GM23338 (cell line): ENCODE results near the gene PSMD13. TPM values are rescaled to one million over a fixed set of nuclear protein-coding genes. Genes with fewer than 3 reads are reported as not detected.
A peak's percentile ranks its signal among the peaks of the same experiment; 100 is the strongest.

Source experiments
- ATAC-seq: fragments of 200-7000 bp; cut with Tn5 transposase; 3 replicates; pipeline ENCODE4 v1.9.1; 2020
- DNase-seq: peaks from one replicate; pipeline ENCODE4 v3.0.0-alpha.2; 2015; ENCODE audit warnings: low spot score
- H2AFZ ChIP-seq: fragments of 200-600 bp; sonication (generic); 2 replicates; pipeline ENCODE4 v1.8.0; 2016; ENCODE audit warnings: antibody characterized with exemption, mild to moderate bottlenecking, moderate library complexity
- H3F3A ChIP-seq: fragments of 200-600 bp; sonication (generic); replicated peaks from 2 replicates; pipeline ENCODE4 v1.8.0; 2017; ENCODE audit warnings: antibody characterized with exemption, mixed run types, low read depth
- H3K27ac ChIP-seq: fragments of 200-600 bp; sonication (generic); 2 replicates; pipeline ENCODE4 v1.6.1; 2016; ENCODE audit warnings: low read depth
- H3K27me3 ChIP-seq: fragments of 200-600 bp; sonication (generic); 2 replicates; pipeline ENCODE4 v1.8.0; 2016; ENCODE audit warnings: mild to moderate bottlenecking, mixed run types, moderate library complexity; ENCODE audit not compliant: insufficient read depth
- H3K36me3 ChIP-seq: fragments of 200-600 bp; sonication (generic); 2 replicates; pipeline ENCODE4 v1.8.0; 2016; ENCODE audit warnings: mild to moderate bottlenecking; ENCODE audit not compliant: insufficient read depth
- H3K4me1 ChIP-seq: fragments of 200-600 bp; sonication (generic); 2 replicates; pipeline ENCODE4 v1.8.0; 2016; ENCODE audit warnings: mild to moderate bottlenecking, moderate library complexity; ENCODE audit not compliant: insufficient read depth
- H3K4me2 ChIP-seq: fragments of 200-600 bp; sonication (generic); 2 replicates; pipeline ENCODE4 v1.7.1; 2017; ENCODE audit warnings: mixed run types
- H3K4me3 ChIP-seq: fragments of 200-600 bp; sonication (generic); 2 replicates; pipeline ENCODE4 v1.6.1; 2016; ENCODE audit warnings: mixed run types
- H3K79me2 ChIP-seq: fragments of 200-600 bp; sonication (generic); replicated peaks from 2 replicates; pipeline ENCODE4 v1.8.0; 2017; ENCODE audit warnings: mild to moderate bottlenecking; ENCODE audit not compliant: insufficient read depth
- H3K9me2 ChIP-seq: fragments of 200-600 bp; sonication (generic); 2 replicates; pipeline ENCODE4 v1.8.0; 2017; ENCODE audit not compliant: insufficient read depth
- H4K20me1 ChIP-seq: fragments of 200-600 bp; sonication (generic); replicated peaks from 2 replicates; pipeline ENCODE4 v1.8.0; 2017; ENCODE audit warnings: mild to moderate bottlenecking; ENCODE audit not compliant: insufficient read depth
- H3K27ac Mint-ChIP-seq: 2 replicates; pipeline ENCODE4 v1.8.0; 2020; ENCODE audit warnings: inconsistent platforms, mild to moderate bottlenecking, moderate library complexity, mixed read lengths
- H3K27me3 Mint-ChIP-seq: 3 replicates; pipeline ENCODE4 v1.8.0; 2022; ENCODE audit warnings: low read depth, mild to moderate bottlenecking, moderate library complexity, mixed read lengths, inconsistent platforms; ENCODE audit not compliant: insufficient read depth, poor library complexity
- H3K36me3 Mint-ChIP-seq: 3 replicates; pipeline ENCODE4 v1.8.0; 2021; ENCODE audit warnings: low read depth, mild to moderate bottlenecking, inconsistent platforms, moderate library complexity, mixed read lengths
- H3K4me1 Mint-ChIP-seq: 3 replicates; pipeline ENCODE4 v1.8.0; 2020; ENCODE audit warnings: mild to moderate bottlenecking, inconsistent platforms, mixed read lengths
- H3K4me3 Mint-ChIP-seq: 3 replicates; pipeline ENCODE4 v1.8.0; 2021; ENCODE audit warnings: moderate library complexity, mild to moderate bottlenecking, inconsistent platforms, mixed read lengths
- H3K9me3 Mint-ChIP-seq: 3 replicates; pipeline ENCODE4 v1.8.0; 2020; ENCODE audit warnings: moderate library complexity, mild to moderate bottlenecking, inconsistent platforms, mixed read lengths
- CREB1 ChIP-seq: fragments of 250-450 bp; sonication (Bioruptor Pico); IDR thresholded peaks from 2 replicates; pipeline ENCODE4 v1.5.0; 2020; ENCODE audit warnings: low read depth, mild to moderate bottlenecking, moderate library complexity
- ZNF114 ChIP-seq: fragments of 250-450 bp; sonication (Bioruptor Pico); IDR thresholded peaks from 2 replicates; pipeline ENCODE4 v1.5.0; 2020; ENCODE audit warnings: mild to moderate bottlenecking, moderate library complexity
- ZNF462 ChIP-seq: fragments of 250-450 bp; sonication (Bioruptor Pico); IDR thresholded peaks from 2 replicates; pipeline ENCODE4 v1.5.0; 2020; ENCODE audit warnings: mild to moderate bottlenecking, moderate library complexity
- polyA plus RNA-seq: library from polyadenylated mRNA; unstranded; fragments of >200 nt; fragmentation: Nextera tagmentation; extraction: Ambion mirVana; gene quantifications from 2 replicates; pipeline ENCODE4 v1.2.1, GENCODE V29; 2016
- total RNA-seq: library from RNA; depleted of rRNA; stranded (reverse); fragments of >200 nt; shearing (Covaris generic); gene quantifications from 2 replicates; pipeline ENCODE4 v1.2.3, GENCODE V29; 2014

PSMD13 gene
- total and polyA plus RNA-seq, 2 experiments from 2014 or later: 111 to 114 TPM

DNA sequence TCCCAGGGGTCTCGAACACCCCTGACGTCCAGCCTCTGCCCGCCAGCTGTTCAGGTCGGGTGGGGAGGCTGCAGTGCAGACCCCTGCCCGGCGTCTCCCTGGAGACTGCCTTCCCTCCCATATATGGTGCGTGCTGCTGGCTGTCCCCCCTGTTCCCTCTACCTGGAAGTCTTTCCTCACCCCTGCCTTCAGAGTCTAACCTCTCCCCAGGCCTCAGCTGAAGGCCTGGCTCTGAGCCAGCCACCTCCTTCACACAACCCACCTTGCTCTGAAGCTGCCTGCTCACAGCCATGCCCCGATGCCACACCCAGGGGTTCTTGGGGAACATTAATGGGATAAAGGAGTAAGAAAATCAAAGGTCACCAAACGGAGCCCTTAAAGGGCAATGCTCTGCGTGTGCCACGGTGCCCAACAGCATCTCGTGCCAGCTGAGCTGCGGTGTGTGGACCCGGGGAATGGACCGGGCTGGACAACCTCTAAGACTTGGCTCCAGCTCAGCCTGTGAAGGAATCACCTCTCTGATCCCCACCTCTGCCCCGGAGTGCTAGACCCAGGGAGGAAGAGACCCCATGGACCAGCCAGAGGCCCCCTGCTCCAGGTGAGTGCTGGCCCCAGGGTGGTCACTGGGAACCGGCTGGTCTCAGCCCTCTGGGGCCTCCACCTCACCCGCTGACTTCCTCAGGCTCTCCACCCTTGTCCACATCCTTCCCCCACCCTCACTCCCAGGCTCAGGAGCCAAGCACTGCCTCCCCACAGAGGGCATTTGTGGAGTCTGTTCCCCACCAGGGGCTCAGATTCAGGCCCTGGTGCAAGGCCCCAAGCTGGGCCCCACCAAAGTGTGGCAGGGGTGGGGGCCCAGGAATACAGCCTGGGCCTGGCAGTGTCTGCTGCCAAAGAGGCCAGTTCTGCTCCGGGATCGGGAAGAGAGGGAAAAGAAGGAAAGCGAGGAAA, 41.5 kb downstream of the PSMD13 start, which contains the start of gene NLRP6:
NLRP6 (plus strand) TSS at position 407 of the 951 bp plus-strand sequence; CDS start at position 570, 163 bp downstream.
- Mint-ChIP-seq H3K36me3 (no peaks in the 10 kb centered on the region; the same call in 2 of the 3 replicates), H3K9me3 (no peaks in the 10 kb centered on the region), H3K4me3 (peak within 1 kb of the TSS; percentile 10; the same call in 1 of the 3 replicates), H3K4me1 (peaks cover 23% of the 10 kb centered on the region), H3K27ac (no peak within 1 kb of the TSS), H3K27me3 (peaks cover 50% of the 10 kb centered on the region)
- Histone ChIP-seq H3K27ac (no peak within 1 kb of the TSS), H3K9me2 (no peaks in the 10 kb centered on the region), H2AFZ (no peak within 1 kb of the TSS), H3K4me1 (no peaks in the 10 kb centered on the region), H3K4me2 (peak within 1 kb of the TSS; percentile 74; the same call in 1 of the 2 replicates), H3K36me3 (no peaks in the 10 kb centered on the region), H3K79me2 (no peaks in the 10 kb centered on the region), H4K20me1 (no peaks in the 10 kb centered on the region), H3K27me3 (peaks cover 54% of the 10 kb centered on the region), H3F3A (no peaks in the 10 kb centered on the region; the same call in 1 of the 2 replicates), H3K4me3 (peak within 1 kb of the TSS; percentile 51)
- no peak for ATAC-seq
- no peak for DNase-seq
- no peak for TF ChIP-seq ZNF462 (CRISPR knock-in tag)
- no peak for TF ChIP-seq ZNF114 (CRISPR knock-in tag)
- TF ChIP-seq CREB1 (CRISPR knock-in tag): no peak
